ENCODE measurements around the gene CGA. TPM values are rescaled to one million over a fixed set of nuclear protein-coding genes. Genes with fewer than 3 reads are reported as not detected.

The CGA gene
- total RNA-seq, 4 donors from 2014 or later = not detected

DNA sequence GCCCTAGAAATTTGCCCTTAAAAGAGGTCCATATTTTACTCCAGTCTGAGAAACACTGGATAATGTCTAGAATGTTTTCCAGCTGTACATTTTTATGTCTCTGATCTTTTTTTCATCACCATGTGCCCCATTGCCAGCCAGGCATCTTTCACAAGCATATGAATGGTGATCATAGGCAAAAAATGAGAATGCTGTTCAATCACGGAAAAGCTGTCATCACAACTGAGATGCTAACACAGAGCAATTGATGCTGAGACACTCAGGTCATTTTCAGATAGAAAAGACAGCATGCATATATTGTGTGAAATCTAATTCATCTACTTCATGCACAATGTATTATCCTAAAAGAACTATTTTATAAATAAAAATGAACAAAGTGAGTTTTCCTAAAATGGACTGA, 41.6 kb downstream of the CGA start:
- TF ChIP-seq, protein P1, sequence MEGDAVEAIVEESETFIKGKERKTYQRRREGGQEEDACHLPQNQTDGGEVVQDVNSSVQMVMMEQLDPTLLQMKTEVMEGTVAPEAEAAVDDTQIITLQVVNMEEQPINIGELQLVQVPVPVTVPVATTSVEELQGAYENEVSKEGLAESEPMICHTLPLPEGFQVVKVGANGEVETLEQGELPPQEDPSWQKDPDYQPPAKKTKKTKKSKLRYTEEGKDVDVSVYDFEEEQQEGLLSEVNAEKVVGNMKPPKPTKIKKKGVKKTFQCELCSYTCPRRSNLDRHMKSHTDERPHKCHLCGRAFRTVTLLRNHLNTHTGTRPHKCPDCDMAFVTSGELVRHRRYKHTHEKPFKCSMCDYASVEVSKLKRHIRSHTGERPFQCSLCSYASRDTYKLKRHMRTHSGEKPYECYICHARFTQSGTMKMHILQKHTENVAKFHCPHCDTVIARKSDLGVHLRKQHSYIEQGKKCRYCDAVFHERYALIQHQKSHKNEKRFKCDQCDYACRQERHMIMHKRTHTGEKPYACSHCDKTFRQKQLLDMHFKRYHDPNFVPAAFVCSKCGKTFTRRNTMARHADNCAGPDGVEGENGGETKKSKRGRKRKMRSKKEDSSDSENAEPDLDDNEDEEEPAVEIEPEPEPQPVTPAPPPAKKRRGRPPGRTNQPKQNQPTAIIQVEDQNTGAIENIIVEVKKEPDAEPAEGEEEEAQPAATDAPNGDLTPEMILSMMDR (IDR thresholded peaks at IDR 0.05; ENCODE audit: low read depth) = no peak

DNA sequence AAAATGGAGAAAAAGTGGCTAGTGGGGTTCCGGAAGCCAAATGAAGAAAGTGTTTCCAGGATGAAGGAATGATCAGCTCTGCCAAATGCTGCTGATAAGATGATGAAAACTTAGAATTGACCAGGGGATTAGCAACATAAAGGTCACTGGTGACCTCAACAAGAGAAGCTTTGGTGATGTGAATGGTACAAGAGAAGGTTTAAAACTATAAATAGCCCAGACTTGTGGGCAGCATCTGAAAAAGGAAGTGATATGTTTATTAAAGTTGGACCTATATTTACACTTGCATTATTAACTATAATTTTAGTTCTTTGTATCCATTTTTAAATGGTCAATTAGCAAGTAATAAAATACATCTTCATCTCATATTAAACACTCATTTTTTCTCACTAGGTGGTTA, 45.1 kb downstream of the CGA start:
- TF ChIP-seq, protein P1 (IDR thresholded peaks at IDR 0.05; ENCODE audit: low read depth) = no peak

- TF ChIP-seq, protein P1 (IDR thresholded peaks at IDR 0.05; ENCODE audit: low read depth) = no peak
Observed at GRCh38 chr6:87045521-87046075, 49.3 kb downstream of the CGA start.

- TF ChIP-seq, protein P1 (IDR thresholded peaks at IDR 0.05; ENCODE audit: low read depth) = no peak
Observed at GRCh38 chr6:87040729-87041128, 54.2 kb downstream of the CGA start.

Other genes with a start within 250 kb of the CGA start
- gene HTR1E, start 157.6 kb downstream of the CGA start, total RNA-seq = not detected
- gene ZNF292, start 60.5 kb upstream of the CGA start, total RNA-seq = 10 to 100 TPM; 31.5 to 39.4 (median 36.8) TPM
- gene SMIM8, start 227.5 kb upstream of the CGA start, total RNA-seq = 10 to 100 TPM; 10.1 to 14.5 (median 13.2) TPM
- gene GJB7, start 234.2 kb upstream of the CGA start, total RNA-seq = not detected
- gene C6orf163, start 249.7 kb upstream of the CGA start, total RNA-seq = 10 to 100 TPM in 1 of 4 donors, 1 to 10 TPM in 3; 3.7 to 10.4 (median 4.6) TPM